T47D (cell line): Measurements from ENCODE around the gene SYTL3.
"Not testable (repeated sequence)": the region's sequence is repeated elsewhere in the genome, so short reads cannot be mapped to it uniquely, and the experiment has no call there.

Experiments used
- DNase-seq, 2 experiments: peaks; one replicate each; pipeline versions ENCODE4 v3.0.0 to v3.0.0-alpha.2; 2011 to 2012; ENCODE audit warnings: low read depth in 1 of 2, low spot score in 1 of 2
- JUND ChIP-seq: IDR thresholded peaks from 2 replicates; pipeline ENCODE4 v1.6.1; 2012; ENCODE audit warnings: low read depth
- in situ Hi-C: cut with HindIII; loops from 2 replicates; pipeline ENCODE4 v1.10.0; 2016; ENCODE audit warnings: low sequenced_read_pairs, low pct_unique_long_range_greater_than_20kb

Gene SYTL3

DNA sequence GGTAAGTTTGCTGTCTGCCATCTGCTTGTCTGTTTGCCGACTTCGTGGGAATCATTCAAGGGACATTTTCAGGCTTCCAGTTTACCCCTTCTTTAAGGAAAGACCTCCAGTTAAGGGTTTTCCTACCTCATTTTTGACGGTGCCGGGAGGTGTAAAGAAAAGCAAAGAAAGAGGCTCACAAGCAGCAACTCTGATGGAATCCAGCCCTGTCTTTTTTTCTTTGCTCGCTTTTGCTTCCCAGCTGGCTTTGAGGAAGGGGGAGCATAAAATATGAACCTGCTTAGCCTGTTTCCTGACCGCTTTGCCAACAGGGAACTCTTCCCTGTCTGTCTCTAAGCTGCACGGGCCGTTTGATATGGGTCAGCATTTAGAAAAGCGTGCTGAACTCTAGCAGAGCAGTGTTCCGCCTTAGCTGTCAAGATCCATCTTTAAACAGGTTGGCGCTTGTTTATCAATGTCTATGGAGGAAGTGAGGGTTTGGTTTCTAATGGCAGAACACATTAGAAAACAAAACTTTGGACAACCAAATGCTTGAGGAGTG is 13.8 kb downstream of the SYTL3 start:
- in situ Hi-C loops: no loop called here
- TF ChIP-seq JUND: no peak
- peak in 1 of 2 experiments; percentile 80 for DNase-seq

- in situ Hi-C loops: no loop called here
- DNase-seq: no peak
- no peak for TF ChIP-seq JUND
Observed at GRCh38 chr6:158665332-158665731, 15.5 kb downstream of the SYTL3 start.

GRCh38 chr6:158666628-158667359 is 16.9 kb downstream of the SYTL3 start:
- peak; percentile 65 to 90 for DNase-seq
- in situ Hi-C loops: no loop called here
- no peak for TF ChIP-seq JUND

DNA sequence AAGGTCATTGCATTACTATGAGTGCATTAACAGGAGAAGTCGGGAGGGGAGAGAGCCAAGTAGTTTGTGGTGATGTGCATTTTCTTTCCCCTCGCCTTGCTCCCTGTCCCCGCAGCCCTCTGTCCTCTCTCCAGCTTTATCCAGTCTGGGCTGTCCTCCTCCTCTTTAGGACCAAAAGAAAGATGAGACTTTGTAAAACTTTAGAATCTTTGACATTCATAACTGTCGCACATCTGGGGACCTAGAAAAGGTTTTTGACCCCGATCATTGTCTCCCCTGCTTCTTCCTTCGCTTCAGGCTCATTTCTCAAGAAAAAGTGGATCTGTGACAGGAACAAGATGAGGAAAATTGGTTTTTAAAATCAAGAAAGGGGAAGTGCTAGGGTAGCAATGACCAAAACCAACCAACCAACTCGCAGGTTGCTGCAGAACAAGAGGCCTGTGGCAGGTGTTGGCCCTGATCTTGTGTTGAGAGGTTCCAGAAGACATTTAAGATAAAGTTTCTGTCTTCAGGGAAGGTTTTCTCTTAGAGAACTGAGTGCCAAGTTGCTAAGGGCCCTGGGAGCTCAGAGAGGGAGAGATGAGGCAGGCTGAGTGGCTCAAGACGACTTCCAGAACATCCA is 17.6 kb downstream of the SYTL3 start:
- no peak for TF ChIP-seq JUND
- in situ Hi-C loops: no loop called here
- DNase-seq: no peak

DNA sequence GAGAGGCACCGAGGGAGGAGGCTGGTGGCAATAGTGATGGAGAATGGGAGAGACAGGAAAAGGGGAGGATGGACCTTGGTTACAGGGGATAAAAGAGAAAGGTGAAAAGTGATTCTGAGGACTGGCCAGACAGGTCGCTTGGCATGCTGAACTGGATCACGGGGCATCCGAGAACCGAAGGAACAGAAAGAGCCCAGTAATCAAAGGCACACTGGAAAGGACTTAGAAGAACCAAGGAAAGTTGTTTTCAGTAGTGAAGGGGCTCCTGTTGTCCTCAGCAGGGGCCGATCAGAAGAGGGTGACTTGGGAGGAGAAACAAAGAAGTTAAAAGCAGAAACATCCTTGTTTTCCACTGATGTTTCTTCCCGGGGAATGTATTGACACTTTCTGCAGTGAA is 18.9 kb downstream of the SYTL3 start:
- in situ Hi-C loops: no loop called here
- DNase-seq: no peak
- TF ChIP-seq JUND: no peak

GRCh38 chr6:158669145-158670035 is 19.5 kb downstream of the SYTL3 start:
- DNase-seq: no peak
- in situ Hi-C loops: no loop called here

GRCh38 chr6:158672119-158672518 is 22.3 kb downstream of the SYTL3 start:
- in situ Hi-C loops, DNase-seq: not testable (repeated sequence)

More at GRCh38 chr6:158669145-158670035, 19.5 kb downstream of the SYTL3 start:
- TF ChIP-seq JUND: no peak

GRCh38 chr6:158672726-158673125 is 22.9 kb downstream of the SYTL3 start:
- DNase-seq: no peak
- in situ Hi-C loops: no loop called here
- no peak for TF ChIP-seq JUND

- DNase-seq: no peak
- in situ Hi-C loops: no loop called here
- TF ChIP-seq JUND: no peak
Observed at GRCh38 chr6:158674342-158675131, 24.7 kb downstream of the SYTL3 start.

DNA sequence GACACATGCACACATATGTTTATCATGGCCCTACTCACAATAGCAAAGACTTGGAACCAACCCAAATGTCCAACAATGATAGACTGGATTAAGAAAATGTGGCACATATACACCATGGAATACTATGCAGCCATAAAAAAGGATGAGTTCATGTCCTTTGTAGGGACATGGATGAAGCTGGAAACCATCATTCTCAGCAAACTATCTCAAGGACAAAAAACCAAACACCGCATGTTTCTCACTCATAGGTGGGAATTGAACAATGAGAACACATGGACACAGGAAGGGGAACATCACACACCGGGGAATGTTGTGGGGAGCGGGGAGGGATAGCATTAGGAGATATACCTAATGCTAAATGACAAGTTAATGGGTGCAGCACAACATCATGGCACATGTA is 27.2 kb downstream of the SYTL3 start:
- in situ Hi-C loops, DNase-seq: not testable (repeated sequence)

DNA sequence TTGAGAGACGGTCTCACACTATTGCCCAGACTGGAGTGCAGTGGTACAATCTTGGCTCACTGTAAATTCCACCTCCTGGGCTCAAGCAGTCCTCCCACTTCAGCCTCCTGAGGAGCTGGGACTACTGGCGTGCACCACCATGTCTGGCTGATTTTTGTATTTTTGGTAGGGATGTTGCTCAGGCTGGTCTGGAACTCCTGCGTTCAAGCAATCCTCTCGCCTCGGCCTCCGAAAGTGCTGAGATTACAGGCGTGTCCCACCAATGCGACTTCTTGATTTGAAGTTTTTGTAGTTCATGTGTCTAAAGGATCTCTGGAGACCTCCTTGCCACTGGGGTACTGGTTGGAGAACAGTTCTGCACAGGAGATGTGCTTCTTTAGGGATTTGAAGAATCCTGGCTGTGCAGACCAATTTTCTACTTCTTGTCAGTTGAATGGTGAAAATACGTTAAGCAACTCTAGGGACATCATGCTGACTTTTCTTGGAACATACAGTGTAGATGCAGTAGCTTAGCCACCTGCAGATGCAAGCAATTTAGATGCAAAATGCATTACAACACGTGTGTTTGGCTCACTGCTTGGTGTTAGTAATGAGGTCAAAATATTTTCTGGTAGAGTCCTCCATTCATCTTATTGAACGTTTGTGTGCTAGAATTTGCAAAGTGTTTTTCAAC is 28.2 kb downstream of the SYTL3 start:
- DNase-seq: no peak
- in situ Hi-C loops: no loop called here
- no peak for TF ChIP-seq JUND
